Fibroblast of lung (primary cell): ENCODE results near the gene TTC6. TPM values are rescaled to one million over a fixed set of nuclear protein-coding genes. Genes with fewer than 3 reads are reported as not detected.

Experiments
- DNase-seq, 2 donors: peaks; one replicate each; pipeline versions ENCODE4 v3.0.0 to v3.0.0-alpha.2; 2010; ENCODE audit warnings: low read depth in 2 of 2
- H2AFZ ChIP-seq: 2 replicates; pipeline ENCODE4 v1.5.1; 2012; ENCODE audit warnings: low read length, control low read depth, inconsistent platforms
- H3K27ac ChIP-seq: 2 replicates; pipeline ENCODE4 v1.5.1; 2011; ENCODE audit warnings: low read length, control low read depth; ENCODE audit not compliant: insufficient read depth
- H3K27me3 ChIP-seq: 2 replicates; pipeline ENCODE4 v1.5.1; 2011; ENCODE audit warnings: mild to moderate bottlenecking, low read length; ENCODE audit not compliant: control insufficient read depth, insufficient read depth
- H3K36me3 ChIP-seq: 2 replicates; pipeline ENCODE4 v1.5.1; 2011; ENCODE audit warnings: low read length; ENCODE audit not compliant: control insufficient read depth, insufficient read depth
- H3K4me1 ChIP-seq: 2 replicates; pipeline ENCODE4 v1.5.1; 2011; ENCODE audit warnings: low read length; ENCODE audit not compliant: control insufficient read depth, insufficient read depth; ENCODE audit errors: extremely low read depth
- H3K4me2 ChIP-seq: 2 replicates; pipeline ENCODE4 v1.5.1; 2011; ENCODE audit warnings: low read length, control low read depth; ENCODE audit not compliant: insufficient read depth; ENCODE audit errors: extremely low read depth
- H3K4me3 ChIP-seq, 4 experiments: fragments of 200-600 bp in 1 of 4; sonication (generic) in 1 of 4; replicated peaks in 1 of 4; 2 replicates each; pipeline ENCODE4 v1.5.1; 2011 to 2016; ENCODE audit warnings: low read length in 4 of 4, low read depth in 3 of 4, mild to moderate bottlenecking in 3 of 4, control low read depth in 2 of 4, inconsistent platforms in 1 of 4, mixed read lengths in 1 of 4; ENCODE audit not compliant: insufficient read depth in 1 of 4; ENCODE audit errors: control extremely low read depth in 1 of 4
- H3K79me2 ChIP-seq: 2 replicates; pipeline ENCODE4 v1.5.1; 2012; ENCODE audit warnings: mild to moderate bottlenecking, low read length, inconsistent platforms; ENCODE audit not compliant: control insufficient read depth, insufficient read depth
- H3K9ac ChIP-seq: 2 replicates; pipeline ENCODE4 v1.5.1; 2011; ENCODE audit warnings: mild to moderate bottlenecking, low read length, control low read depth; ENCODE audit not compliant: insufficient read depth
- H3K9me3 ChIP-seq: 2 replicates; pipeline ENCODE4 v1.5.1; 2012; ENCODE audit warnings: low read depth, low read length; ENCODE audit not compliant: control insufficient read depth, insufficient read depth
- H4K20me1 ChIP-seq: 2 replicates; pipeline ENCODE4 v1.5.1; 2011; ENCODE audit warnings: low read length; ENCODE audit not compliant: control insufficient read depth, insufficient read depth; ENCODE audit errors: extremely low read depth
- EZH2 ChIP-seq: IDR thresholded peaks from 2 replicates; pipeline ENCODE4 v1.5.1; 2012; ENCODE audit warnings: low read length, control low read depth, mild to moderate bottlenecking; ENCODE audit errors: missing control alignments
- polyA plus RNA-seq, 2 donors: library from polyadenylated mRNA; depleted of rRNA in 1 of 2; stranded (reverse) in 1 of 2; unstranded in 1 of 2; fragments of >200 nt; gene quantifications; 2 replicates each; pipeline ENCODE4 v1.2.1, GENCODE V29; 2011 to 2012; ENCODE audit warnings: missing spikeins in 1 of 2
- total RNA-seq: library from RNA; depleted of rRNA; stranded (reverse); fragments of >200 nt; gene quantifications from 2 replicates; pipeline ENCODE4 v1.2.1, GENCODE V29; 2014
- TF ChIP-seq, protein P1 (sequence below), 2 donors: IDR thresholded peaks in 1 of 2; conservative IDR thresholded peaks in 1 of 2; 1 replicate in 1 of 2; 2 replicates in 1 of 2; pipeline ENCODE4 v1.5.1; 2011 to 2012; ENCODE audit warnings: low read length in 2 of 2, control low read depth in 1 of 2, inconsistent platforms in 1 of 2, low read depth in 1 of 2, mild to moderate bottlenecking in 1 of 2

TTC6 gene
- total and polyA plus RNA-seq, 2 donors (not counting 1 experiment from before 2014, with no cell fraction given) = 0.17 TPM; not detected in 1

DNA sequence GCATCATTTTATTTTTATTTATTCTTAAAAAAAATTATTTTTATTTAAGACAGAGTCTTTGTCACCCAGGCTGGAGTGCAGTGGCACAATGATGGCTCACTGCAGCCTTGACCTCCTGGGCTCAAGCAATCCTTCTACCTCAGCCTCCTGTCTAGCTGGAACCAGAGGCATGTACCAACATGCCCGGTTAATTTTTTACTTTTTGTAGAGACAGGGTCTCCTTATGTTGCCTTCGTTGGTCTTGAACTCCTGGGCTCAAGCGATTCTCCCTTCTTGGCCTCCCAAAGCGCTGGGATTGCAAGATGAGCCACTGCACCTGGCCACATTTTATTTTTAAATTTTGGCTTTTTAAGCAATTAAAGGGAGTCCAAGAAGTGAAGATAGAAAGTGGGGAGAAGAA, 21.4 kb downstream of the TTC6 start:
- no peaks in the 10 kb centered on the region for H4K20me1 ChIP-seq
- TF ChIP-seq, protein P1, sequence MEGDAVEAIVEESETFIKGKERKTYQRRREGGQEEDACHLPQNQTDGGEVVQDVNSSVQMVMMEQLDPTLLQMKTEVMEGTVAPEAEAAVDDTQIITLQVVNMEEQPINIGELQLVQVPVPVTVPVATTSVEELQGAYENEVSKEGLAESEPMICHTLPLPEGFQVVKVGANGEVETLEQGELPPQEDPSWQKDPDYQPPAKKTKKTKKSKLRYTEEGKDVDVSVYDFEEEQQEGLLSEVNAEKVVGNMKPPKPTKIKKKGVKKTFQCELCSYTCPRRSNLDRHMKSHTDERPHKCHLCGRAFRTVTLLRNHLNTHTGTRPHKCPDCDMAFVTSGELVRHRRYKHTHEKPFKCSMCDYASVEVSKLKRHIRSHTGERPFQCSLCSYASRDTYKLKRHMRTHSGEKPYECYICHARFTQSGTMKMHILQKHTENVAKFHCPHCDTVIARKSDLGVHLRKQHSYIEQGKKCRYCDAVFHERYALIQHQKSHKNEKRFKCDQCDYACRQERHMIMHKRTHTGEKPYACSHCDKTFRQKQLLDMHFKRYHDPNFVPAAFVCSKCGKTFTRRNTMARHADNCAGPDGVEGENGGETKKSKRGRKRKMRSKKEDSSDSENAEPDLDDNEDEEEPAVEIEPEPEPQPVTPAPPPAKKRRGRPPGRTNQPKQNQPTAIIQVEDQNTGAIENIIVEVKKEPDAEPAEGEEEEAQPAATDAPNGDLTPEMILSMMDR (conservative IDR thresholded peaks at IDR 0.05 in 1 of 2, IDR thresholded peaks at IDR 0.05 in 1 of 2; ENCODE audit: low read depth in 1 of 2, low read length in 2 of 2) = no peak
- TF ChIP-seq EZH2 = no peak
- no peaks in the 10 kb centered on the region for H3K9me3 ChIP-seq
- no peak overlapping the region for H3K9ac ChIP-seq
- no peak overlapping the region for H3K4me2 ChIP-seq
- no peaks in the 10 kb centered on the region for H3K4me1 ChIP-seq
- H3K27ac ChIP-seq = no peak overlapping the region
- H3K4me3 ChIP-seq = no peak overlapping the region
- H2AFZ ChIP-seq = no peak overlapping the region
- H3K36me3 ChIP-seq = no peaks in the 10 kb centered on the region
- DNase-seq = no peak
- no peaks in the 10 kb centered on the region for H3K79me2 ChIP-seq
- H3K27me3 ChIP-seq = peaks cover 6% of the 10 kb centered on the region

DNA sequence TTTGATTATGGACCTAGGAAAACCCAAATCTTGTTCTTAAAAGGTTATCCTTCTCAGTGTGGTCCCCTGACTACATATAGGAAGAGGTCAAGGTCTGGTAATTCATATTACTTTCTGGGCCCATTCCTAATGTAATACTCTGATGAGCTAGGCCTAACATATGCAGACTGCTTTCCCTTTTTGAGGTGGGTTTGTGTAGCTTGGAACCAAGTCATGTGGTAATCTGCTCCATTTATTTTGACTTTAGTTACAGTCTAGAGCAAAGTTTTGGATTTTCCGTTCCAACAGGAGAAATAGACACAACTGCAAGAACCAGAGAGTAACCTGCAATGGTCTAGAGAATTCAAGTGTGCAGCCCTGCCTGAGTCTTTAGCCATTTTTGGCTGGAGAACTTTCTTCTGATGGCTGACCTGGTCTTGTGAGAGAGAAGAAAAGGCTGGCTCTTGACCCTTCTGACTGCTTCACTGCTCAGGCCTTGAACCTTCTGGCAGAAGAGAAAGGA, 22.5 kb downstream of the TTC6 start:
- no peaks in the 10 kb centered on the region for H3K4me1 ChIP-seq

DNA sequence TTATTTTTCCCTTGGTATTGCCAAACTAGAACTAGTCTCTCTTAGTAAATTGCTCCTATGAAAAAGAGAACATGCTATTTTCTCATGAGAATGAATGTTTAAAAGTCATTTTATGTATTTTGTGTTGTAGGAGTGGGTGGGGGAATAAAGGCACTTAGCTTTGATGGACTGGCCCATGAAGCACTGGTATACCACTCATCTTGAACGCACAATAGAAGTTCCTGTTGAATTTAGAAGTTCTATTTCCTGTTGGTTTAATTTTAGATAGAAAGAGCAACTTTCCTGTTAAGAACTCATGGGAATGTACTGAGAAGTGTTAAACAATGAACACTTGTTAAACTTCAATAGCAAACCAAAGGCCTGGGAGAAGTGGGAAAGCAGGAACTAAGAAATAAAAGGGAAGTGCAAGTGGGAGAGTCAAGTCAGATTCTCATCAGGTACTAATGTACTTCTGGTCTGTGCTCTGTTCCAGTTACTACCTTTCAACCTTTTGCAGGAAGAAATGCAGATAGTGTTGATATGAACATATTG, 23.1 kb downstream of the TTC6 start:
- Histone ChIP-seq H3K4me2 (no peak overlapping the region), H3K4me3 (no peak overlapping the region), H3K9ac (no peak overlapping the region), H4K20me1 (no peaks in the 10 kb centered on the region), H3K79me2 (no peaks in the 10 kb centered on the region), H3K27ac (no peak overlapping the region), H3K27me3 (peaks cover 3% of the 10 kb centered on the region), H3K36me3 (no peaks in the 10 kb centered on the region), H2AFZ (no peak overlapping the region), H3K9me3 (no peaks in the 10 kb centered on the region), H3K4me1 (no peaks in the 10 kb centered on the region)
- no peak for TF ChIP-seq EZH2
- TF ChIP-seq, protein P1 (conservative IDR thresholded peaks at IDR 0.05 in 1 of 2, IDR thresholded peaks at IDR 0.05 in 1 of 2; ENCODE audit: low read depth in 1 of 2, low read length in 2 of 2) = no peak
- DNase-seq = no peak

More for the DNA sequence above, 22.5 kb downstream of the TTC6 start:
- Histone ChIP-seq H4K20me1 (no peaks in the 10 kb centered on the region), H3K27me3 (peaks cover 3% of the 10 kb centered on the region), H3K9me3 (no peaks in the 10 kb centered on the region), H3K4me2 (no peak overlapping the region), H3K36me3 (no peaks in the 10 kb centered on the region), H2AFZ (no peak overlapping the region), H3K79me2 (no peaks in the 10 kb centered on the region), H3K9ac (no peak overlapping the region), H3K4me3 (no peak overlapping the region), H3K27ac (no peak overlapping the region)
- no peak for DNase-seq
- no peak for TF ChIP-seq EZH2
- TF ChIP-seq, protein P1 (conservative IDR thresholded peaks at IDR 0.05 in 1 of 2, IDR thresholded peaks at IDR 0.05 in 1 of 2; ENCODE audit: low read depth in 1 of 2, low read length in 2 of 2) = no peak
